Epidermal melanocyte (primary cell): ENCODE results near the gene MXI1.
A peak's percentile ranks its signal among the peaks of the same experiment; 100 is the strongest.
"Not testable (repeated sequence)": the region's sequence is repeated elsewhere in the genome, so short reads cannot be mapped to it uniquely, and the experiment has no call there.

Experiments
- DNase-seq: peaks from one replicate; pipeline ENCODE4 v3.0.0; 2011; ENCODE audit warnings: low spot score; ENCODE audit not compliant: insufficient read length

The MXI1 gene

GRCh38 chr10:110237894-110238480 is 30.6 kb downstream of the MXI1 start:
- no peak for DNase-seq

- no peak for DNase-seq
Measured at GRCh38 chr10:110239892-110240291, 32.5 kb downstream of the MXI1 start.

- DNase-seq: no peak
Measured at GRCh38 chr10:110241407-110241806, 34.0 kb downstream of the MXI1 start.

DNA sequence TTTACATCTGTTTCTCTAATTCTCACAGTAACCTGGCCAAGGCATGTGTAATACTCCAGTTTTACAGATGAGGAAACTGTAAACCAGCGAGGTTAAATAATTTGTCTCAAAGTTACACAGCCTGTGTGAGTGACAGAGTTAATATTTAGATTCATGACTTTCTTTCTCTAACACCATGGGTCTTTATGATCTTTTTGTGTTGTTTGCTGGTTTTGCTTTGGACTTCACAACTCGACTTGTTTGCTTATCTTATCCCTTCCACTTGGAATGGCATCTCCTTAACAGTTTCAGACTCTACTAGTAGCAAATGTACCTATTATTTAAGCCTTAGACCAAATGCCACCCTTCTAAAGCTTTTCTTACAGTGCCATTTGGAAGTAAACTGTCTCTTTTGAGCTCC is 34.4 kb downstream of the MXI1 start:
- no peak for DNase-seq

DNA sequence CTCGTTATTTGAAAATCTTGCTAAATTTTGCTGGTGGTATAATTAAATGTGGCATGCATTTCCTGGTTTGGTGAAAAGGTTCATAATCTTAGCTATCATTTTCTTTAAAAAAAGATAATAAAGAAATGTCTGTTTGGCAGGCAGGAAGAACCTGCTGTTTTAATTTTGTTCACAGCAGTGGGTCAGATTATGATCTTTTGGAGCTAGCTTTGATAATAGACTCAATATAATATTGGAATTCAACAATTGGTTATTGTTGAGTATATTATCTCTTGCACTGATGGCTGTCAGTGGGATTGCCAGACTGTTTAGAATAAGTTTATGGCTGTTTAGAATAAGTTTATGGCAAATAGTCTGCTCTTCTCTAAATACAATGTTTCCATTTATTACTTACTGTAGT is 35.1 kb downstream of the MXI1 start:
- DNase-seq: no peak

GRCh38 chr10:110244550-110244949 is 37.1 kb downstream of the MXI1 start:
- DNase-seq: no peak

- not testable (repeated sequence) for DNase-seq
Measured at GRCh38 chr10:110247833-110248232, 40.4 kb downstream of the MXI1 start.

- DNase-seq: not testable (repeated sequence)
Measured at GRCh38 chr10:110249489-110249888, 42.1 kb downstream of the MXI1 start.

DNA sequence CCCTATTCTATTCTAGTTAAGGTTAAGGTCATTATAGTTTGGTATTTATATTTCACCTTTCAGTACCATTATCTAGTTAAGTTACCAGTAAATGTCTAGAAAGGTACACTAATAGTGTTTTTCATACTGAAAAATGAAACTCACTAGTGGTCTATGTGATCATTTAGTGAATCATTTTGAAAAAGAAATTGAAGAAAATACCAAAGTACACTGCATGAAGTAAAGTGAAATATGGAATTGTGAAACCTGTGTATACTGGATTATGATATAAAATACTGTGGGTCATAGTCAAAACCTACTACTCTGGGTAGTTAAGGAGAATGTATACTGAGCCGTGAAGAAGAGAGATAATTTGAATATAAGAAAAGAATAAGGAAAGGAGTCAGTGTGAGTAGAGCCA is 44.0 kb downstream of the MXI1 start:
- DNase-seq: not testable (repeated sequence)

GRCh38 chr10:110252151-110252550 is 44.7 kb downstream of the MXI1 start:
- DNase-seq: no peak

- DNase-seq: no peak
Measured at GRCh38 chr10:110254467-110254866, 47.1 kb downstream of the MXI1 start.

- no peak for DNase-seq
Measured at GRCh38 chr10:110258542-110258941, 51.1 kb downstream of the MXI1 start.

- DNase-seq: no peak
Measured at GRCh38 chr10:110259317-110259716, 51.9 kb downstream of the MXI1 start.

DNA sequence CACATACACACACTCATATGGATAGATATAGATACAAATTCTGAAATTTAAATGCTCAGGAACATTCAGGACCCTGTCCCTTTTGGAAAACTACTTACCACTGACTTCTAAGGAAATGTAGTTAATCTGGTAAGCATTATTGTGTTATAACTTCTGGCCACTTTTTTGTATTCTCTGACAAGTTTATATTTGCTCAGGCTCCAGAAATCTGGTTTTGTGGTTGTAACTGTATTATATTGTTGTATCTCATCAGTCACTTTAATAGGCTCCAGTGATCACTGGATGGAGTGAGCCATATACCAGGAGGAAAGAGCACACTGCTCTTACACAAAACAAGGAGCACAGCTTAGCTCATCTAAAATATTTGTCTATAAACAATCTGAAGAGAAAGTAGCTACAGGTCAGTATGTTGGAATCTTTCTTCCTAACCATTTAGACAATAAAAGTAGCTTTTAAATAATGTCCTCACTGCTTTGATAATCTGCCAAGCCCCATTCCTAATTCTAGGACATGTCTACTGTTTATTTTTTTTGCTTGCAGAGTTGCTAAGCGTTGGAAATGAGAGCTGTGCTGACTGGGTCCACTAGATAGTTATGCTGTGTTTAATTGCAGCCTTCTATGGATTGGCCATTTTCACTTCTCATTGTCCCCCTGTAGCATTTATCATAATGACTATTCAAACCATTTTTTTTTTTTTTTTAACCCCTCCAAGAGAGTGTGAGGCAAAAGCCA is 53.5 kb downstream of the MXI1 start:
- DNase-seq: no peak

GRCh38 chr10:110263164-110263563 is 55.8 kb downstream of the MXI1 start:
- no peak for DNase-seq

GRCh38 chr10:110265573-110266193 is 58.3 kb downstream of the MXI1 start:
- DNase-seq: no peak

DNA sequence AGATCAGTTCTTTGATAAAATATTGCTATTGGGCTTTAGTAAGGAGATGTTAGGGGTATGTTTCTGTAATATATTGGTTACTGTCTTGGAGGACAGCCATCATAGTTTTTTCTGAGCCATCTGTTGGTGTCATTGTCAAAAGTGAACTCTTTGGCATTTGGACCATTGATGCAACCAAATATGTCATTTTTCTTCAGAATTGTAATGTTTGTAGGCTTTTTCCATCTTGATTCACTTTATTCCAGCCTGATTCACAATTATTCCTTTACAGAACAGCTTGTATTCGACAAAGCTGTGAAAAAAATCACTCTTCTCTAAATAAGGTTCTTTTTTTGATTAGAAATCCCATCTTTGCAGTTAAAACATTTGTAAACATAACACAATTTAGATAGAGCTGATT is 59.9 kb downstream of the MXI1 start:
- no peak for DNase-seq

GRCh38 chr10:110268442-110268841 is 61.0 kb downstream of the MXI1 start:
- DNase-seq: no peak

DNA sequence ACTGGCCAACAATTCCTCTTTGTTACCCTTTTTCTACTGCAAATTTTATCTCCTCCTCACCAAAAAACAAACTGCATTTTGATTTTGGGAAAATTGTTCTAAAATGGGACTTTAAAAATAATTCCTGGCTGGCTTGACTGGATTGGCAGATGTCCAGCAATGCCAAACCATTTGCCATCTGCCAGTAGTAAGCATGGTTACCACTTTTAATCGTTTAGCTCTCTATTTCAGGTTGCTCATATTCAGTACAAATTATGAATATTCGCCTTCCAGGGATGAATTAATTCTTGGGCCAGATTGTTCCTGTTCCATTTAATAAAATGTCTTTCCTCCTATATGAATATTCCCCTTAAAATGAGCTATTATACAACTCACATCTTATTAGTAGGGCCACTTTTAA is 61.6 kb downstream of the MXI1 start:
- DNase-seq: no peak

DNA sequence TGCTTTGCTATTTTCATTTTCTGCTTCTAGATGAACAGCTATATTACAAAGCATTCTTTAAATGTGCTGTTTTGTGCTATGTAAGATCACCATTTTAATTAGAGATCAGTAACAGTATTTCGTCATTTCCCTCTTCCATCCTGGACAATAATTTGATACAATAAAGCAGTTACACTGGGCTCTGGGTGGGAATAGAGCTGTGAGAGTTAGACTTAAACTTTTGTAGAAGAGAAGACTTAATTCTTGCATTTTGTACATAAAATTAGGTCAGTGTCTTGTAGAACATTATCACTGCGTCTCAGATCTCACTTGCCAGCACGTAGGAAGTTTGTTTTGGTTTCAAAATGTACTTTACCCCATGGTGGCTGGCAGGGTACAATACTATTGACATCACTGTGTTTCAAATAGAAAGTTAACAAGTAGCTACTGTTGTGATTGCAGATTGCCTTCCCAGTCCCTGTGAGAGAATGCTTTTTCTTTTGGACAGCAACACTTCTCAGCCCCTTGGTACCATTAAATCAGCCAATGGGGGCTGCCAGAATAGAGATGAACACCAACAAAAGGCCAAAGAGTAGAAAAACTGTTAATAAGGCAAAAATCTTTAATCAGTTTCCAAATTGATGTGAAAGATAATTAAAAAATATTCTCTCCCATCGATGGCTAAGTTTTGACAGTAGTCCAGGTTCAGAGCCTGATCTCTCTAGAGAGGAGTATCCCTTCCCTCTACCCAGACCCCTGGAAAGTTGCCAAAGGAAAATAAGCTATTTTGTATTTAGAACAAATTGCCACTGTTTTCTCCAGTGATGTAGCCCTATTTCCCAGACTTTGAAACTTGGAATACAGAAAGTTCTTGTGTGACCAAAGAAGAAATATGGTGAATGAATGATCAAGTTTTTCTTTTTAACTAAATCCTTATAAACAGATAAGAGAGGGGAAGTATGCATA is 62.2 kb downstream of the MXI1 start:
- DNase-seq: peak; percentile 30

DNA sequence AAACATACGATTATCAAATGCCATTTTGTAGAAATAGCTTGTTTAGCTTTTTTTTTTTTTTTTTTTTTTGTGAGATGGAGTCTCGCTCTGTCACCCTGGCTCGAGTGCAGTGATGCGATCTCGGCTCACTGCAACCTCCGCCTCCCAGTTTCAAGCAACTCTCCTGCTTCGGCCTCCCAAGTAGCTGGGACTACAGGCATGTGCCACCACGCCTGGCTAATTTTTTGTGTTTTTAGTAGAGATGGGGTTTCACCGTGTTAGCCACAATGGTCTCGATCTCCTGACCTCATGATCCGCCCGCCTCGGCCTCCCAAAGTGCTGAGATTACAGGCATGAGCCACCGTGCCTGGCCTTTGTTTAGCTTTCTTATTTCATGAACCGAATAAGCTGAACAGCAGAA is 65.6 kb downstream of the MXI1 start:
- not testable (repeated sequence) for DNase-seq

- no peak for DNase-seq
Measured at GRCh38 chr10:110273474-110273873, 66.1 kb downstream of the MXI1 start.
